Erythroblast (primary cell): ENCODE measurements around the gene NCAPG2.

Experiments
- DNase-seq, 2 experiments: peaks; one replicate each; lab custom pipeline; 2025; lab: John Stamatoyannopoulos, UW
- GATA1 ChIP-seq: IDR thresholded peaks from 2 replicates; pipeline ENCODE4 v1.6.1; 2011; ENCODE audit warnings: low read depth, mild to moderate bottlenecking, control low read depth, low read length, moderate library complexity
- POLR2A ChIP-seq: IDR thresholded peaks from 2 replicates; pipeline ENCODE4 v1.6.1; 2011; ENCODE audit warnings: mild to moderate bottlenecking, low read length

Gene NCAPG2

DNA sequence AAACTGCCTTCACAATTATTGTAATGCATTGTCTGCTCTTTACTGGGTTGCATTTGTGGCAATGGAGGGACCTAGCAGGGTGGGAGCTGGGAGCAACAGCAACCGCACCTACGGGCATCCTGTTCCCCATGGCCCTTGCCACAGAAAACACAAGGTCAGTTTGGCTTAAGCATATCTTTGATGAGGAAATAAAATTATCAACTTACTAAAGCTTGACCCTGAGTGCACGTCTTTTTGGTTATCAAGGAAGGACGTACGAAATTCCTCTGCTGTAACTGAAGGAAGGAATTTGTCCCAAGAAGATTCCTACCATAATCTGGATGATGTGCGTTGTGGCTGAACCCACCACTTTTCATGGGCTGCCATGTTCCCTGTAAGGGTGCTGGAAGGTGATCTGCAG is 97.0 kb downstream of the NCAPG2 start:
- TF ChIP-seq POLR2A (no peak), GATA1 (no peak)
- DNase-seq = no peak

DNA sequence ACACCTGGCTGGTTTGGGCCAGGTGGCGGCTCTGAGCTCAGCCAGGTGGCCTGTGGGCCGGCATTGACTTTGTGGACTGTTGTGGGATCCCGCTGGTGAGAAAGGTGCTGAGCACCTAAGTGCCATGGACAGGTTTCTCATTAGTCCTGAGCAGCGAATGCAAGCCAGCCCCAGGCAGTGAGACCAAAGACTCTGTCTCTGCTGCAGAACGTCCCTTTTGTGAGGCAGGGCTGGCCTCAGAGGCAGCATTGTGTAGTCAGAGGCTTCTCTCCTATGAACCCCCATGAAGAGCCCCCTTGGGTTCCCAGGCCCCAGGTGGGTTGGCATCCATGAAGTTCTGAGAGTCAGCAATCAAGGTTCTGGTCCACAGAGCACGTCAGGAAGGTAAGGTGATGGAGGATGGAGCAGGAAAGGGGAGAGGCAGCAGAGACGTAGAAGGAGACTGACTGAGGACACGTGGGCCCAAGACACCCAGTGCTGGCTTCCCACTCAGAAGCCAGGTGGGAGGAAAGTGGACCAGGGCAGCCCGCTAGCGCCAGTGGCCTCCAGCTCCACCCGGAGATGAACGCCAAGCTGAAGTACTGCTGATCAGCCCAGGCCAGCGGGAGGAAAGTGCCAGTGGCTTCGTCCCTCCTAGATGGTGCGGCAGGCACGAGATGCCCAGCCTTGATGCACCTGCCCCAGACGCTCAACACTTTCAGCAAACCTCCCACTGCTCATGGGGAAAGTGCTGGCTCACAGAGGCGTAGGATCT is 97.8 kb downstream of the NCAPG2 start:
- TF ChIP-seq POLR2A (no peak), GATA1 (no peak)
- no peak for DNase-seq

DNA sequence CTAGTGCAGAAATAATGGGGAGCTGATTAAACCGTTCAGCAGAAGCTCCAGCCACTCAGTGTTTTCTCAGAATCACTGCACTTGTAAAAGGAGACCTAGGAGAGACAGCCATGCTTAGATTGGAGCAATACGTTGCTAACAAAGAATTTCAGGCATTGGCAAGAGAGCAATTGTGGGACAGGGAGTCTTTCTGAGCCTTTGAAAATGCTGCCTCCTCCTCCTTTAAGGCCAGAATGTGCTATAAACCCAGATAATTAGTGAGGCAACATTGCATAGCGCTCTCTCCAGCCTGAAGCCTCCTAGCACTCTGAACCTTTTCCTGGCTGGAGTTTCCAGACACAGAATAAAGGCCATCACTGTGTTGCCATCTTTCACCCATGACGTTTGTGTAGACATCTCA is 98.5 kb downstream of the NCAPG2 start:
- no peak for DNase-seq
- no peak for TF ChIP-seq GATA1
- TF ChIP-seq POLR2A = no peak

DNA sequence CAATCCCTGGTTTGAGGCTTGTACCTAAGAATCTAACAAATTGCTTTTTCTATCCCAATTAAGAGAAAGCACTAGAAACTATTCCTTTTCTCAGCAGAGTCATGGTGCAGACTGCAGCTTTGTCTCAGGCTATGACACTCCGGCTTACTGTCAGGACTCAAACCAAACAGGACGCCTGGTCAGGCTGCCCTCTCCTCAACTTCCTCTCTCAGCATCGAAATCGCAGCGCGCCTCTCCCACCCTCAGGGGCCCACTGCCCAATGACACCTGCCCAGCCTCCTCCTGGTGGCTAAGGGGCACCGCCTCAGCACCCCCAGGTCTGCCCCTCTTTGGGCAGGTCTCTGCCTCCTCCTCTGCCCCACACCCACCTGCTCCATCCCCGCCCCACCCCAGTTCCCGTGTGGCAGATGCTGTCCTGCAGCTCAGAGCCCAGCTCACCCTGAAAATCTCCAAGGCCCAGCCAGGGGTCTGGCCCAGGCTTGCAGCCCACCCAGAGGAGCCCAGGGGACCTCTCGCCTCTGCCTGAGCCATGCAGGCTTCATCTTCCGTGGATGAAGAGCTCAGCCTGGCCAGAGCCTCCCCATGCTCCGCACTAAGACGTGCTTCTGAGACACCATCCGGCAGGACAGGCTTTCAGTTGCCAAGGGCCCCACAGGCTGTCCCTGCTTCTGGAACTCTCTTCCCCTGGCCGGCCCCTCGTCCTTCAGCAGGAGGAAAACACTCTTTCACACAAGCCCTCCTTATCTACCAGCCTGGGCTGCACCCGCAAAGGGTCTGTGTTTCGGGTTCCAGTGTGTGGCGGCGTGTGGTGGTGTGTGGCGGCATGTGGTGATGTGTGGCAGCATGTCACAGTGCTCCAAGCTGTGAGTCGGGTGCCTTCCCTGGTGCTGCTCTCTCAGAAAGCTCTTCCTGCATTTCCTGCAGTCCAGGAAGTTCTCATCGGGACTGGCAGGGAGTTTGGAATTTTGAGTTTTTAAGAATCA is 100.5 kb downstream of the NCAPG2 start:
- no peak for DNase-seq
- TF ChIP-seq GATA1 (no peak), POLR2A (no peak)

DNA sequence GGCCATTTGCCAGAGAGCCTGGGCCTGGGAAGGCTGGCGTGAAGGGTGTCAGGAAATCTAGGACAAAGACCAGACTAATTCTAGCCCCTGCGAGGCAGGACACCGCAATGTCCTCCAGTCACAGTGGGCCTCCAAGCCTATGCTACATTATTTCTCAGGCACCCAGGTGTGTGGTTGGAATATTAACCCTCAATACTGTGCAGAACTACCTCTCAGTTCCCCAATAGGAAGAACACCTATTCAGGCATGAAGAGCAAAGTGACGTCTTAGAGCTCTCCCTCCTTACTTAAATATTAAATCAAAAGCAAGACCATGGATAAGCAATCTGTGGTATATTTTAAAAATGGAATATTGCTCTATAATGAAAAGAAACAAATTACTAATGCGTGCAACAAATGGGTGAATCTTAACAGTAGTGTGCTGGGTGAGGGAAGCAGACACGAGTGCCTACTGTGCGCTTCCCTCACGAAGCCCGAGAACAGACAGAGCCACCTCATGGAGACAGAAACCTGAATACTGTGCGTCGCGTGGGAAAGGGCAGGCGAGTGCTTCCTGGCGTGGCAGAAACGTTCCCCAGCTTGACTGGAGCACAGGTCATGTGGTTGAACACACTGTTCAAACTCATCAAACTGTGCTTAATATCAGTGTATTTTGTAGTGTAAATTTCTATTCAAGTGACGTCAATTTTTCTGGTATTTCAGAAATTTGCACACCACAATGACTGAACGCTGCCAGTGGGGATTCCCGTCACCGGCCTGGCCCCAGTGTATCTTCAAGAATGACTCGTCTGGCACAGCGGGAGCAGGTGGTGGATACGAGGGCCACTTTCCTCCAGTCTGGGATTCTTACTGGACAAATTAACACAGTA is 101.5 kb downstream of the NCAPG2 start:
- TF ChIP-seq POLR2A (no peak), GATA1 (no peak)
- no peak for DNase-seq

DNA sequence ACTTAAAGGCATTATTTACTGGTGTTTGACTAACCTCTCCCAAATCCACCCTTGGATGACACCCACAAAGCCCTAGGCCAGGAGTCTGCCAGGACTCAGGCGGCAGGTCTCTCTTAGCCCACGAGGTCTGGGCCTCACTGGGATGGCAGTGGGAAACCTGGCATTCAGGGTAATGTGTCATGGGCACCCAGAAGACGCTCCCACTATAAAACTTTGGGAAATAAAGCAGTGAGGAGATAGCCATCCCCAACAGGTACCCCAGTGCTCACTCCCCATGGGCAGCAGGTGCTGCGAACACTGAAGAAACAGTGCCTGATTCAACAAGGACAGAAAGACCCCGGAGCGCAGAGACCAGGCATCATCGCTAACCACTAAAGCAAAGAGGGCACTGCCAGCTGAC is 102.6 kb downstream of the NCAPG2 start:
- TF ChIP-seq POLR2A (no peak), GATA1 (no peak)

DNA sequence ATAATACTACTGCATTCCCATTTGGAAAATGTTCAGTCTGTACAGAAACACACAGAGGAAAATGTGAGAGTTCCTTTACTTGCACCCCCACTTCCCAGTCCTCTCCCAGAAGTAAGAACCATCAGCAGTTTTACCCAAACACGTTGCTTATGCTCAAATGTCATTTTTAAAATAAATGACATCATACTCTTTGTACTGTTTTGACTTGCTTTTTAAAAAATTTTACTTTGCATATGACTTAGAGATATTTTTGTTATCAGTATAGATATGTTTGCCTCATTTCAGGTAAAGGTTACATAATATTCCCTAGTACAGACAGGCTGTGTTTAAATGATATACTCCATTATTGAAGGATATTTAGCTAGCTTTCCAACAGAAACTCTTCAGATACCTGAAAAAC is 103.5 kb downstream of the NCAPG2 start:
- DNase-seq = no peak
- TF ChIP-seq GATA1 (no peak), POLR2A (no peak)

More for the DNA sequence above, 102.6 kb downstream of the NCAPG2 start:
- no peak for DNase-seq

DNA sequence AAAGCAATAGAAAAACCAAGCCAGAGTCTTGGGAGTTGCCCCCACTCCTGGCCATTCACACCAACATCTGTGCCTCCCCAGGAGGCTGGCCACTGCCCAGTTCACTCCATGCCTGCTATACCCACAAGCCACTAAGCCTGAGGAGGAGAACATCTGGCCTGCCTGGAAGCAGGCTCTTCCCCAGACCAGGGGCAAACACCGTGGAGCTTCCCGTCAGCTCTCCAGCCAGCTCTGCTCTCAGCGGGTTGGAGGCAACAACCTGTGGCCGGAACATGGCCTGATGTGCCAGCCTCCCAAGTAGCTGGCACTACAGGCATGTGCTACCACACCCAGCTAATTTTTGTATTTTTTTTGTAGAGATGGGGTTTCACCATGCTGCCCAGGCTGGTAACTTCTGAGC is 107.9 kb downstream of the NCAPG2 start:
- no peak for DNase-seq
- TF ChIP-seq POLR2A (no peak), GATA1 (no peak)

DNA sequence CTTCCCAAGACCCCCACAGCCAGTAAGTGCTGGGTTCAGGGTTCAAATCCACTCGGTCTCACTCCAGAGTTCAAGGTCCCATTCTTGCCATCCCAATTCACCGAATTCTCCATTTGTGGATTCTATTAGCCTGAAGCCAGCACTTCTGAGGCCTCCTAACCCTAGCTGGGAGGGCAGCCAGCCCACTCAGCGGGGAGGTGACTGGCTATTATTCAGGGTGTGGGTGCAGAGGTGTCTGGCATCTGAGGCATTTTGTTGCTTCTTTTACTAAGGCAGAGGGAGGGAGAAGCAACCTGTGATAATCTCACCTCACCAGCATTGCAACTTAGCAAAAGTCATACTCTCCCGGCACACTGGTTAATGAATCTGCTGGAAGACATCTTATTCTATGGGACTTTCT is 108.3 kb downstream of the NCAPG2 start:
- no peak for TF ChIP-seq POLR2A

DNA sequence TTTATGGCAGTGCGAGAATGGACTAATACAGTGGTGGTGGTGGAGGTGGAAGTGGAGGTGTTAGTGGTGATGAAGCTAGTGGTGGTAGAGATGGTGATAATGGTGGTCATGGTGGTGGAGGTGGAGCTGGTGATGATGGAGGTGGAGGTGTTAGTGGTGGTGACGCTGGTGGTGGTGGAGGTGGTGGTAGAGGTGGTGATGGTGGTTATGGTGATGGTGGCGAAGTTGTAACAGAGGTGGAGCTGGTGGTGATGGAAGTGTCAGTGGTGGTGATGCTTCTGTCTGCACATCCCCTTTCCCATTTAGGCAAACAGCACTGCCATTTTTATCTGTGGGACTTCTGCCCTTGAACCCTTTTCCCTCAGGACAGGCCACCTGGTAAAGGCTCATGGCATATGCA is 109.5 kb downstream of the NCAPG2 start:
- no peak for DNase-seq
- no peak for TF ChIP-seq POLR2A
- TF ChIP-seq GATA1 = no peak

More for the DNA sequence above, 108.3 kb downstream of the NCAPG2 start:
- no peak for DNase-seq

DNA sequence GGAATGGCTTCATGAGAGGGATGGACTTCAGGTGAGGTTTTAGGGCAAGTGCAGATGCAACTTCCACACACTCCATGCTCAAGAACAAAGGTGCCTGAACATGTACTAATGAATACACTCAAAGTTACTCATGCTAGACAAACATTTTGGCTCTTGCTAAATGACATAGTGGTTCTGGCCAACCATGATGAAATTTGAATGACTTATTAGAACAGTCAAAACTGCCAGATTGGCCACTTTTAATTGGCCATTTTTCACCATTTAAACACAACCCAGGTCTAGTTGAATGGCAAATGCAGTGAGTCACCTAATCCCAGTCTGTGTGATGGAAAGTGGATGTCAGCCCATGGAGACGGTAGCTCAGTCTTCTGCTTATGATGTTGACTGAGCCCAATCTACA is 112.1 kb downstream of the NCAPG2 start:
- TF ChIP-seq GATA1 (no peak), POLR2A (no peak)
- DNase-seq = no peak

DNA sequence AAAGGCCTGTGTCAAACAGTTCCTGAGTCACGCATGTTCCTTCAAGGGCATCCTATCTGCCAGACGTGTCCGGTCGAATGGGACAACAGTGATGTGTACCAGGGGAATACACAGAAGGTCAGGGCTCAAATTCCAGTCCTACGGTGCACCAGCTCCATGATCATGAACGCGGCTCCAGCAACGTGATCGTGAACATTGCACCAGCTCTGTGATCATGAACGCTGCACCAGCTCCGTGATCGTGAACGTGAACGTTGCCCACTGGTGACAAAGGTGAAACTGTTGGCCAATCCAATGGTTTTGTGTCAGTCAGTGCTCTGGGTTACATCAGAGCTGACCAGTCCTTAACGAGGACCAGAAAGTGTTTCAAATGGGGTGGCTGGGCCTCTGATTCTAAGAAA is 112.7 kb downstream of the NCAPG2 start:
- DNase-seq = no peak
- TF ChIP-seq GATA1 = no peak
- no peak for TF ChIP-seq POLR2A

DNA sequence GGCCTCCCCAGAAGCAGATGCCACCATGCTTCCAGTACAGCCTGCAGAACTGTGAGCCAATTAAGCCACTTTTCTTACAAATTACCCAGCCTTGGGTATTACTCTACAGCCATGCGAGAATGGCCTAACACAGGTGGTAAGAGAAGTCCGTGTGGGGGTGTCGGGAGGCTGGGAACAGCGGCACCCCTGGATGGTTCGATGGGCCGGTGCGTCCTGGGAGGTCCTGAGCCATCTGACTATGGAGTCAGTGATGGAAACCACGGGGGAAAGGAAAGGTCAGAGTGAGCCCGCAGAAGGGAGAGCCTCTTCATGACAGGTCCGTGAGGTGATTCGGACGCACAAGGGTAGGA is 114.4 kb downstream of the NCAPG2 start:
- DNase-seq = no peak
- TF ChIP-seq POLR2A (no peak), GATA1 (no peak)

DNA sequence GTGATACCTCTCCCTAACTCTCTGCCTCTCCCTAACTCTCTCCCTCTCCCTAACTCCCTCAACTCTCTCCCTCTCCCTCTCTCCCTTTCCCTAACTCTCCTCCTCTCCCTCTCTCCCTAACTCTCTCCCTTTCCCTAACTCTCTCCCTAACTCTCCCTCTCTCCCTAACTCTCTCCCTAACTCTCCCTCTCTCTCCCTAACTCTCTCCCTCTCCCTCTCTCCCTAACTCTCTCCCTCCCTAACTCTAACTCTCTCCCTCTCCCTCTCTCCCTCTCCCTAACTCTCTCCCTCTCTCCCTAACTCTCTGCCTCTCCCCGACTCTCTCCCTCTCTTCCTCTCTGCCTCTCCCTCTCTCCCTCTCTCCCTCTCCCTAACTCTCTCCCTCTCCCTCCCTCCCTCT is 115.0 kb downstream of the NCAPG2 start:
- DNase-seq = no peak
- no peak for TF ChIP-seq GATA1
- TF ChIP-seq POLR2A = no peak

DNA sequence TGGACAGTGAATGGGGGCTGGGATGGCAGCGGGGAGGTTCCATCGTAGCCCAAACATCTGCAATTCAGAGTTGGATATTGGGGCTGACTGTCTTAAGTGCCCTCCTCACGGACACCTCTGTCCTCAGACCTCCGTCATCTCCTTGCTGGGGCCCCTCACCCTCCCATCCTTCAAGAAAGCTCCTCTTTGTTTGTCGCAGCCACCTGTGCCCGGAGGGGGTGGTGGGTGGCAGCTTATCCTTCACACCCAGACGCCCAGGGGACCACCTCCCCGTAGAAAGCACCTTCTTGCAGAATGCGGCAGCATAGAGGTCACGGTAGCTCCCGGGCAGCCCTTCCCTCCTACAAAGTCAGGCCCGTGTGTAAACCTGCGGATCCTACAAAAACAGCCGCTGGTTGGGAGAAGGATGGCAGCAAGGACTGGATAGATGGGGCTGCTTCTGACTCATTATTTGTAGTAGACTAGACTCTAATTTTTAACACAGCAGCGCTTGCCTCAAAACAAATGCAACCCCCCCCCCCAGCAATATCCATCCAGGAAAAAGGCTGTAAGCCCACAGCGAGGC is 115.6 kb downstream of the NCAPG2 start:
- DNase-seq = no peak
- TF ChIP-seq POLR2A = no peak
- TF ChIP-seq GATA1 = no peak
